ENCODE data around the gene SPAG4. TPM values are rescaled to one million over a fixed set of nuclear protein-coding genes. Genes with fewer than 3 reads are reported as not detected.
A peak's percentile ranks its signal among the peaks of the same experiment; 100 is the strongest.

The SPAG4 gene
- total and polyA plus RNA-seq, 7 donors = 0.49 to 2.1 (median 1.1) TPM

GRCh38 chr20:35625584-35626385 lies 10.2 kb downstream of the SPAG4 start:
- Histone ChIP-seq H3K36me3 (ENCODE audit: insufficient read depth in 1 of 2, low read depth in 1 of 2) (peaks cover 8 to 81% of the 10 kb centered on the region in 2 donors), H3K9me3 (no peaks in the 10 kb centered on the region), H3K27me3 (ENCODE audit: insufficient read depth in 3 of 3, low read length in 2 of 3) (no peaks in the 10 kb centered on the region), H3K27ac (no peak overlapping the region), H3K4me1 (no peaks in the 10 kb centered on the region), H3K4me3 (no peak overlapping the region)
- TF ChIP-seq CTCF (IDR thresholded peaks at IDR 0.05) = no peak
- DNase-seq = no peak
- ATAC-seq = no peak
- intact Hi-C loops (cut with DNase I) = no loop called here
- 63 to 76% (median 68%) methylated on average over 5 to 6 of the region's 6 CpGs for WGBS, 3 donors

- Histone ChIP-seq H3K27ac (no peak overlapping the region), H3K27me3 (ENCODE audit: insufficient read depth in 3 of 3, low read length in 2 of 3) (no peaks in the 10 kb centered on the region), H3K9me3 (no peaks in the 10 kb centered on the region), H3K4me1 (no peaks in the 10 kb centered on the region), H3K4me3 (no peak overlapping the region), H3K36me3 (ENCODE audit: insufficient read depth in 1 of 2, low read depth in 1 of 2) (peaks cover 8 to 83% of the 10 kb centered on the region in 2 donors)
- DNase-seq = no peak
- ATAC-seq = no peak
- no peak for TF ChIP-seq CTCF (IDR thresholded peaks at IDR 0.05)
- intact Hi-C loops (cut with DNase I) = no loop called here
- WGBS, 3 donors = 82 to 94% (median 90%) methylated on average over 13 of the region's 13 CpGs
Observed at GRCh38 chr20:35626386-35627001, 10.9 kb downstream of the SPAG4 start.

GRCh38 chr20:35627121-35627520 lies 11.5 kb downstream of the SPAG4 start:
- ATAC-seq = no peak
- H3K4me1 ChIP-seq = no peaks in the 10 kb centered on the region
- WGBS, 3 donors = 96 to 97% (median 96%) methylated on average over 8 of the region's 8 CpGs
- H3K27me3 ChIP-seq (ENCODE audit: insufficient read depth in 3 of 3, low read length in 2 of 3) = no peaks in the 10 kb centered on the region
- no peaks in the 10 kb centered on the region for H3K9me3 ChIP-seq
- no peak for TF ChIP-seq CTCF (IDR thresholded peaks at IDR 0.05)
- peaks cover 8 to 82% of the 10 kb centered on the region in 2 donors for H3K36me3 ChIP-seq (ENCODE audit: insufficient read depth in 1 of 2, low read depth in 1 of 2)
- intact Hi-C loops (cut with DNase I) = no loop called here
- no peak for DNase-seq
- no peak overlapping the region for H3K27ac ChIP-seq
- H3K4me3 ChIP-seq = no peak overlapping the region

DNA sequence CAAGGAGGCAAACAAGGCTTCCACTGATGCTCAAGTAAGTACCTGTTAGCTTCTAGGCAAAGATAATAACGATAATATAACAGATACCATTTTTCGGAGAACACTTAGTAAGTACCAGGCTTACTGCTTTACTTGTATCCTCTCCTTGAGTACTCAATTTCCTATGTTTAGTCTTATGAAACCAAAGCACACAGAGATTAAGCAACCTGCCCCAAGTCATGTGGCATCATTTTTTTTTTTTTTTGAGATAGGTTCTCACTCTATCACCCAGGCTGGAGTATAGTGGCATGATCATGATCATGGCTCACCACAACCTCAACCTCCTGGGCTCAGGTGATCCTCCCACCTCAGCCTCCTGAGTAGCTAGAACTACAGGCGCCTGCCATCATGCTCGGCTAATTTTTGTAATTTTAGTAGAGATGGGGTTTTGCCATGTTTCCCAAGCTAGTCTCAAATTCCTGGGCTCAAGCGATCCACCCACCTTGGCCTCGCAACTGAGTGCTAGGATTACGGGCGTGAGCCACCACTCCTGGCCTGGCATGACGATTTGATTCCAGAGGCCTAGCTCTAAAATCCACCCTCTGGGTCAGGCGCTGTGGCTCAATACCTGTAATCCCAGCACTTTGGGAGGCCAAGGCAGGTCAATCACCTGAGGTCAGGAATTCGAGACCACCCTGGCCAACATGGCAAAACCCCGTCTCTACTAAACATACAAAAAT lies 14.0 kb downstream of the SPAG4 start:
- WGBS, 3 donors = 75 to 91% (median 84%) methylated on average over 12 of the region's 12 CpGs
- no peaks in the 10 kb centered on the region for H3K4me1 ChIP-seq
- H3K9me3 ChIP-seq = no peaks in the 10 kb centered on the region
- intact Hi-C loops (cut with DNase I) = no loop called here
- H3K27me3 ChIP-seq (ENCODE audit: insufficient read depth in 3 of 3, low read length in 2 of 3) = no peaks in the 10 kb centered on the region
- no peak overlapping the region for H3K27ac ChIP-seq
- DNase-seq (no peak), ATAC-seq (peak in 2 of 4 donors; percentile 40 to 48)
- no peak for TF ChIP-seq CTCF (IDR thresholded peaks at IDR 0.05)
- no peak overlapping the region for H3K4me3 ChIP-seq
- H3K36me3 ChIP-seq (ENCODE audit: insufficient read depth in 1 of 2, low read depth in 1 of 2) = peaks cover 8 to 79% of the 10 kb centered on the region in 2 donors

Data from psoas muscle (tissue), 8 donors.